Measurements from ENCODE around the gene NTN4.
A peak's percentile ranks its signal among the peaks of the same experiment; 100 is the strongest.
"Not testable (repeated sequence)": the region's sequence is repeated elsewhere in the genome, so short reads cannot be mapped to it uniquely, and the experiment has no call there.

The NTN4 gene

GRCh38 chr12:95790033-95790916 lies at the start of gene NTN4:
Gene NTN4 (minus strand): TSS chr12:95790764. CDS start chr12:95790309, 455 bp downstream.
- DNase-seq = peak; percentile 32

- no peak for DNase-seq
These were observed 47.6 kb upstream of the NTN4 start for GRCh38 chr12:95838125-95838524.

GRCh38 chr12:95837240-95838038 lies 46.9 kb upstream of the NTN4 start:
- no peak for DNase-seq

GRCh38 chr12:95836630-95837239 lies 46.2 kb upstream of the NTN4 start:
- no peak for DNase-seq

- DNase-seq = no peak
These were observed 45.6 kb upstream of the NTN4 start for GRCh38 chr12:95836185-95836609.

- no peak for DNase-seq
These were observed 44.0 kb upstream of the NTN4 start for GRCh38 chr12:95834572-95834971.

- DNase-seq = peak; percentile 41
These were observed 39.9 kb upstream of the NTN4 start for GRCh38 chr12:95830335-95831089.

GRCh38 chr12:95829395-95829794 lies 38.8 kb upstream of the NTN4 start:
- no peak for DNase-seq

GRCh38 chr12:95820096-95820703 lies 29.6 kb upstream of the NTN4 start:
- DNase-seq = no peak

- DNase-seq = no peak
These were observed 25.2 kb upstream of the NTN4 start for GRCh38 chr12:95815632-95816212.

- DNase-seq = not testable (repeated sequence)
These were observed 21.6 kb upstream of the NTN4 start for GRCh38 chr12:95812155-95812554.

- DNase-seq = no peak
These were observed 19.8 kb upstream of the NTN4 start for GRCh38 chr12:95810411-95810810.

- no peak for DNase-seq
These were observed 18.6 kb upstream of the NTN4 start for GRCh38 chr12:95809000-95809680.

GRCh38 chr12:95808146-95808545 lies 17.6 kb upstream of the NTN4 start:
- no peak for DNase-seq

- peak; percentile 29 for DNase-seq
These were observed 15.5 kb upstream of the NTN4 start for GRCh38 chr12:95805864-95806671.

GRCh38 chr12:95804291-95804690 lies 13.7 kb upstream of the NTN4 start:
- no peak for DNase-seq

- DNase-seq = no peak
These were observed 13.3 kb upstream of the NTN4 start for GRCh38 chr12:95803817-95804216.

GRCh38 chr12:95802482-95803270 lies 12.1 kb upstream of the NTN4 start:
- no peak for DNase-seq

- DNase-seq = no peak
These were observed 6.4 kb upstream of the NTN4 start for GRCh38 chr12:95796982-95797289.

Data from activated CD4-positive, alpha-beta T cell treated with anti-CD3 and anti-CD28 coated beads, Interleukin-2, Interleukin-6, amounts not matched to agents 100 ng/mL and 50 ng/mL, durations not matched to agents 16 hours and 8 hours (primary cell).